ENCODE measurements around the gene AGAP3.

AGAP3 gene

GRCh38 chr7:151088856-151089699, 2.8 kb downstream of the AGAP3 start:
- no peak for DNase-seq

- DNase-seq, result no peak
Observed at GRCh38 chr7:151089893-151090730, 3.8 kb downstream of the AGAP3 start.

GRCh38 chr7:151091003-151091402, 4.7 kb downstream of the AGAP3 start:
- no peak for DNase-seq

GRCh38 chr7:151091431-151091830, 5.2 kb downstream of the AGAP3 start:
- DNase-seq, result no peak

- no peak for DNase-seq
Observed at GRCh38 chr7:151091988-151092387, 5.7 kb downstream of the AGAP3 start.

GRCh38 chr7:151093748-151094147, 7.5 kb downstream of the AGAP3 start:
- no peak for DNase-seq

- DNase-seq, result no peak
Observed at GRCh38 chr7:151094675-151095074, 8.4 kb downstream of the AGAP3 start.

- no peak for DNase-seq
Observed at GRCh38 chr7:151095123-151095797, 9.0 kb downstream of the AGAP3 start.

GRCh38 chr7:151095828-151096475, 9.7 kb downstream of the AGAP3 start:
- DNase-seq, result no peak

GRCh38 chr7:151099486-151100211, 13.4 kb downstream of the AGAP3 start:
- DNase-seq, result no peak

- no peak for DNase-seq
Observed at GRCh38 chr7:151100921-151101320, 14.6 kb downstream of the AGAP3 start.

- DNase-seq, result no peak
Observed at GRCh38 chr7:151101621-151102396, 15.5 kb downstream of the AGAP3 start.

- DNase-seq, result no peak
Observed at GRCh38 chr7:151102991-151103390, 16.7 kb downstream of the AGAP3 start.

- DNase-seq, result no peak
Observed at GRCh38 chr7:151103973-151104372, 17.7 kb downstream of the AGAP3 start.

GRCh38 chr7:151104411-151105235, 18.3 kb downstream of the AGAP3 start:
- DNase-seq, result no peak

- DNase-seq, result no peak
Observed at GRCh38 chr7:151107882-151108281, 21.6 kb downstream of the AGAP3 start.

GRCh38 chr7:151109094-151110048, 23.1 kb downstream of the AGAP3 start:
- no peak for DNase-seq

- no peak for DNase-seq
Observed at GRCh38 chr7:151110236-151110940, 24.1 kb downstream of the AGAP3 start.

Data from NCI-H187 treated with DMSO at 0.1 percent for 48 hours (cell line).